ENCODE results near the gene NR2F1.

NR2F1 gene

DNA sequence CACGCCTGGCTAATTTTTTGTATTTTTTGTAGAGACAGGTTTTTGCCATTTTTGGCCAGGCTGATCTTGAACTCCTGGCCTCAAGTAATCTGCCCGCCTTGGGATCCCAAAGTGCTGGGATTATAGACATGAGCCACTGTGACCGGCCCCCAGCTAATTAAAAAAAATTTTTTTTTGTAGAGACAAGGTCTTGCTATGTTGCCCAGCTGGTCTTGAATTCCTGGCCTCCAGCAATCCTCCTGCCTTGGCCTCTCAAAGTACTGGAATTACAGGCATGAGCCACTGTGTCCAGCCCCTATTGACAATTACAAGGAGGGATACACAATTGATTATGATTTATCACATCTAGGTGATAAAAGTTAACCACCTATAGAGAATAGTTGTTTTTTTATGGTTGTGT is 59.5 kb downstream of the NR2F1 start:
- DNase-seq (ENCODE audit: low read depth) = no peak
